Amygdala (tissue), 56 donors: ENCODE measurements around the gene BCL7C.
"Not testable (repeated sequence)": the region's sequence is repeated elsewhere in the genome, so short reads cannot be mapped to it uniquely, and the experiment has no call there.

Experiments
- DNase-seq, 56 donors: peaks; one replicate each; lab custom pipeline; 2025; lab: John Stamatoyannopoulos, UW

BCL7C gene

DNA sequence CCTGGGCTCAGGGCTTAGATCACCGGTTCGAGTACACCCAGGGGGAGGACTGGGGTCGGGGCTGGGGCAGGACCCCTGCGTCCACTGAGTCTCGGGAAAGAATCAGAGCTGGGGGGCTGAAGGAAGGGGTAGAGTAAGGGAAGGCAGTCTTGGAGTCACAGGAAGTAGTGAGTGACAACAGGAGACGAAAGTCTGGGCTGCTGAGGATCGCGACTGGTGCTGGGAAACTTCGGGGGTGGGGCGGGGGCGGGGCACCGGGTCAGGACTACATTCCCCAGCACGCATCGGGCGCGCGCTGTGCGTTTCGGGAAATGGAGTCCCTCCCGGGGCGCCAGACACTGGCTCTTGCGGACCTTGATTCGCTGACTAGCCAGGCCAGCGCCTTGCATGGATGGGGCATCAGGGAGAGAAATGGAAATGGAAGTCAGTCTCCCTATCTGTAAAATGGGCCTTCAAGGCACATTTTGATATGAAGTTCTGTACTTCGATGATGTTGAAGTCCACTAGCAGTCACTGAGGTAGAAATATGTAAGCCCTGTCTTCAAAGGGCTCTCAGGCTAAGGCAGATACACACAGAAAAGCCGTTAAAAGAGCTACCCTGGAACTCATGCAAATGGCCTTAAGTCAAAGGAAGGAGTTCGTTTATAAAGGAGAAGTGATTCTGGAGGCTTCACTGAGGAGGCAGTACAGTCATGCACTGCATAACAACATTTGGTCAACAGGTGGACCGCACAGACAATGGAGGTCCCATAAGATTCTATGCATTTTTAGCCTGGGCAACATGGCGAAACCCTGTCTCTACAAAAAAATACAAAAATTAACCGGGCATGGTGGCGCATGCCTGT lies 3.2 kb upstream of the BCL7C start:
- peak; percentile 33 to 92 (median 81) for DNase-seq

DNA sequence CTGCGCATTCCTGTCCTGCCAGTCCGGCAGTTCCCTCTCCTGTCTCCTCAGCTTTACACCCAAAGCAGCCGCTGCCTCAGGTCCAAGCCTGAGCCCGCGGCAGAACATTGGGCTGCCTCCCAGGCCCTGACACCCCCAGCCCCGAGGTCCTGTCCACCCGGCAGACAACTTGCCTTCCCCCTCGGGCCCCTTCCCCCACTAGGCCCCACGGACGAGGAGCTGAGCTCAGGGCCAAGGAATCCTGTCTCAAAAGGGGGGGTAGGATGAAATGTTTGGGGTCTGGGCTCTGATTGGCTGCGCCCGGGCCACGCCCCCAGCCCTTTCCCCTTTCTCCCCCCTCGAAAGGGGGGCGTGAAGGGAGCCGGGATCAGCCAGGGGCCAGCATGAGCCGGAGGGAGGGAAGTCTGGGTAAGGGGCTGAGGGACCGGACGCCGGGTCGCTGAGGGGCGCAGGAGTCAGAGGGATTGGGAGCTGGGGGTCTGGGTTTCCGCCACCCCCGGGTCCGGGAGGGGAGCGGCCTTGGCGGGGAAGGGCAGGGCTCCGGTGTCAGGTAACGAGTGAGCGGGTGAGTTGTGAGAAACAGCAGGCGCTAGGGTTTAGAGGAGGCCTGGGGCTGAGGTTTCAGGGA lies 2.5 kb upstream of the BCL7C start, which contains the start of gene CTF1:
Gene CTF1, plus strand, starts transcription at position 354 of the 628 bp plus-strand sequence. Its CDS starts 30 bp downstream, at position 384.
- peak in 41 of 56 donors; percentile 10 to 72 (median 48) for DNase-seq

DNA sequence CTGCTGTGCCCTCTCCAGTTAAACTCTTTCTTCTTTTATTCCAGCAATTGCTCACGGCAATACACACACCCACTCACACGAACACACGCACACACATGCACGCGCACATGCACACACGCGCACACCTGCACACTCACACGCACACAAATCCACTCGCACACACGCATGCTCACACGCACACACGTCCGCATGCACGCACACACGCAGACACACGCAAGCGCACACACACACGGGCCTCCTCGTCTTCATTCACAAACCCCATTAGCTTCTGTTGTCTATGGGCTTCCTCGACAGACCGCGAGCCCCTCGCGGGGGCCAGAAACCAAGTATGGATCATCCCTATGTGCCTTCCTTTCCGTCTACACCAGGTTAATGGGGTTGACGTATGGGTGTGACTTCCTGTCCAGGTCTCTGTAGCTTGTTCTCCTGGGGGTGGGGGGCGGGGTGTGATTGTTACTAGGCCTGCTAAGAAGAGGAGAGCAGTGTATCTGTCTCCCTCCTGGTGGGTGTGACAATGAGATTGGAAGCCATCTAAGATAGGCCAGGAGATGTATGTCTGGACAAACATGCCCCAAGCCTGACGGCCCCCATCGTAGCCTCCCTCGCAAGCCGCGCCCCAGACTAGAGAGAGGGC lies 1.9 kb upstream of the BCL7C start:
- no peak for DNase-seq

DNA sequence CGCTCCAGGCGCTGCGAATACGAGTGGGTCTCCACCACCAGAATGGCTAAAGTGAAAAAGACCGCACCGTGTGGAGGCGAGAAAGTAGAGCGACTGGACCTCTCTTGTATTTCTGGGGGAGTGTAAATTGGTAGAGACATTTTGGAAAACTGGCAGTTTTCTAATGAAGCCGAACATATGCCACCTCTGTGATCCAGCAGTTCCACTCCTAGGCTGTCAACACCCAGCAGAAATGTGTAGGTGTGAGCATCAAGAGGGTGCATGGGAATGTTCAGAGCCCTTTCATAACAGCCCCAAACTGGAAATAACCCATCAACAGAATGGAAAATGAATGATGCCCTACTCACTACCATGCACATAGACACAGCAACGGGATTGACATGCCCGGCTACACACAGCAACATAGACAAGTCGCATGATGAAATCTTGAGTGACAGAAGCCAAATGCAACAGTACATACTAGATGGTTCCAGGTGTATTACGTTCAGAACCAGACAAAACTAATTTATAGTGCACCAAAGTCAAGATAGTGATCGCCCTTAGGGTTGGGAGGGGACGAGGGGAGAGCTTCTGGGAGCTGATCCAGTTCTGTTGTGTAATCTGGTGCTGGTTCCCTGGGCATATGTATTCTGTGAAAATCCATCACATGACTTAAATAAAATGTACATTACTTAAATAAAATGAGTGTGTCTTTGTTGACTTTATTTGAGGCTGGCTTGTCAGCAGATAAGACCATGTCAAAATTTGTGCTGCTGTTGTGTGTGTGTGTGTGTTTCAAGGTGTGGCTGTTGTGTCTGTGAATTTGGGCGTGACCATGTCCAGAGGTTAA lies 877 bp upstream of the BCL7C start:
- DNase-seq, result peak in 4 of 56 donors; percentile 40 to 74 (median 59)

DNA sequence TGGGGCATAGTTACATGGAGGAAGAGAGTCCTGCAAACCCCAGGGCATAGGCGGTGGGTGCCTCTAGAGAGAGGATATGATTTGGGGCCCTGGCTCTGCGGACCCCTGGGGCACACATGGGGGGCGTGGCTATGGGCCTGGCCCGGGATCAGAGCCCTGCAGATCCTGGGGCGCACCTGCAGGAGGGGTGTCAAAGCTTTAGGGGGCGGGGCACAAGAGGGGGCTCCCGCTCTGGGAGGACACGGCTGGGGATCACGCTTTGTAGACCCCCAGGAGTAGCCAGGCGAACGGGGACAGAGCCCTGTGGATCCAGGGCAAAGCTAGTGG lies 497 bp downstream of the BCL7C start:
- no peak for DNase-seq

DNA sequence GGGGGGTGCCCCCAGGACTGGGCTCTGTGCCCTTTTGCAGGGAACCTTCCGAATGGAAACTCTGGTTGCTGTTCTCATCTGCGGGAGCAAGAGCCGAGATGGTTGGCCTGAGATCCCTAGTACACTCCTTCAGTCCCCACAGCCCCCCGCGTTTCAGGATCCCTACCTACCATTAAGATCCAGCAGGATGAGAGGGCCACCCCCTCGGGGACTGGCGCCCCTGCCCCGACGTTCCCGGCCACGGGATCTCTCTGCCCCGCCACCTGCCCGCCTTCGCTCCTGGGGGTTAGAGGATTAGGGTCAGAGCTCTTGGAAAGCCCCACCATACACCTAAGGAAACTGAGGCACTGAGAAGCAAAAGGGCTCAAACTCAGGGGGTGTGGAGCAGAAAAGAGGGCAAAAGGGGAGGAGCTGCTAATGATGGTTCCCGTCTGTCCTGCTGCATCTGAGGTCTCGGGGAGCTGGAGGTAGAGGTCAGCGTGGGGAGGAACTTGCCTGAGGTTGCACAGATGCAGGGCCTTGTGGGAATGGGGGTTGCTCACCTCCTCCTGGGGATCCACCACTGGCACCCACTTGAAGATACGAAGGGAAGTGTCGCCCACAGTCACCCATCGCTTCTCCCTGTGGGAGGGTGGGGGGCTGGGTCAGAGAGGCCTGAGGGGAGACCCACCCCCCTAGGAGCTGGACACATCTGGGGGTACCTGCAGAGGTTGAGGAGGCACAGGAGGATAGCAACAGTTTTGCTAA lies 1.0 kb downstream of the BCL7C start:
- DNase-seq, result no peak

DNA sequence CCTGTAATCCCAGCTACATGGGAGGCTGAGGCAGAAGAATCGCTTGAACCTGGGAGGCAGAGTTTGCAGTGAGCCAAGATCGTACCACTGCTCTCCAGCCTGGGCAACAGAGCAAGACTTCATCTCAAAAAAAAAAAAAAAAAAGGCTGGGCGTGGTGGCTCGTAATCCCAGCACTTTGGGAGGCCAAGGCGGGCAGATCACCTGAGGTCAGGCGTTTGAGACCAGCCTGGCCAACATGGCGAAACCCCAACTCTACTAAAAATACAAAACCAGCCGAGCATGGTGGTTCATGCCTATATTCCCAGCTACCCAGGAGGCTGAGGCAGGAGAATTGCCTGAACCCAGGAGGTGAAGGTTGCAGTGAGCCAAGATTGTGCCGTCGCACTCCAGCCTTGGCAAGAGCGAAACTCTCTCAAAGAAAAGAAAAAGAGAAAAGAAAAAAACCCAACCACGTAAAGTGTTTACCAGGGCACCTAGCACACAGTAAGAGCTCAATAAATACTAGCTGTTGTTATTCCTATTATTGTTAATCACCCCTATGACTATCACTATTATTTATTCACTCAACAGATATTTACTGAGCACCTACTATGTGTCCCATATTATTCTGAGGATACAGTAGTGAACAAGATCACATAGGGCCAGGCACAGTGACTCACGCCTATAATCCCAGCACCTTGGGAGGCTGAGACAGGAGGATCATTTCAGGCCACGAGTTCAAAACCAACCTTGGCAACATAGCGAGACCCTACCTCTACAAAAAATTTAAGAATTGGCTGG lies 2.6 kb downstream of the BCL7C start:
- not testable (repeated sequence) for DNase-seq

DNA sequence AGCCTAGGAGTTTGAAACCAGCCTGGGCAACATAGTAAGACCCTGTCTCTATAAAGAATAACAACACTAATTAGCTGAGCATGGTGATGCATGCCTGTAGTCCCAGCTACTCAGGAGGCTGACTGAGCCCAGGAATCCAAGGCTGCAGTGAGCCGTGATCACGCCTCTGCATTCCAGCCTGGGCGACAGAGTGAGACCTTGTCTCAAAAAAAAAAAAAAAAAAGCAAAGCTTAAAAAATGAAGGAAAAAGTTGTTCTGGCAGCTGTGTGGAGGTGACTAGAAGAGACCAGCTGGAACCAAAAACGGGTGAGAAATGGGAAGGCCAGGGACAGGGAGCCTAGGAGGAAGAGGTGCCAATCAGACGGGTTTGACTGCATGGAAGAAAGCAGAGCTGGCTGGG lies 4.2 kb downstream of the BCL7C start:
- no peak for DNase-seq

DNA sequence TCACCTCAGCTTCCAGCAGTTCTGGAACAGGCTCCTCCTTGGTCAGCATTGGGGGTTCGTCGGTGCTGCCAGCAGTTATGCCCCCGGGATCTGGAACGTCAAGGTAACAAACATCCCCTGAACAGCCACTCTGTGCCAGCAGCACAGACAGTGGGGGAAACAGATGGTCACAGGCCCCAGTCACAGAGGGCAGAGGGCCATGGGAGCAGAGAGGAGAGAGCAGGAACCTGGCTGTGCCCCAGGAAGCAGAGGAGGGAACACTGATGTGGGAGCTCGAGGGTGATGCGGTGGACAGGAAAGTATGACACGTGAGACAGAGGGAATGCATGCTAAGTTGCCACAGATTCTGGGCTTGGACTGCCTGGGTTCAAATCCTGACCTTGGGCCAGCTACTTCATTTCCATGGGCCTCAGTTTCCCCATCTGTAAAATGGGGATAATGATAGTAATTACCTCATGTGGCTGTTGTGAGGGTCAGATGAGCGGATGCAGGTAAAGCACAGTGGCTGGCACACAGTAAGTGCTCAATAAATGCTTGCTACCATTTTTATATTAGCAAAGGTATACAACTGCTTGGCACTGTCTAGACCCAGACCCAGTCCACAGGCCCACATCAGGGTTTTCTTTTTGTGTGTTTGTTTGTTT lies 4.9 kb downstream of the BCL7C start:
- no peak for DNase-seq

DNA sequence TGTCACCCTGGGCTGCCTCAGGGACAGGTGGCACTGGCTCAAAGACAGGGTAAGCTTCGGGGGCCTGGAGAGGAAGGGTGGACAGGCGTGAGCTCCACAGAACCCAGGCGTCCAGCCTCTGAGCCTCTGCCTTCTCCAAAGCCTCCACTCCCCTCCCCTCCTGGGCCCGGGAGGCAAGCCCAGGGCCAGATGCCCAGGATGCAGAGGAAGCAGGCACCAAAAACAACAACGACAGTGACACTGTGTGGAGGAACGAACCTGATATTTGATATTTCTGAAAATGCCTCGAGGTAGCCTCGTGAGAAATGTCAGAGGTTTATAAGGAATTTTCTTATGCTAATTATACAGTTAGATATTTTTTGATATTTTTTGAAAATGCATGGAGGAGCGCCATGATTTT lies 6.0 kb downstream of the BCL7C start:
- no peak for DNase-seq

DNA sequence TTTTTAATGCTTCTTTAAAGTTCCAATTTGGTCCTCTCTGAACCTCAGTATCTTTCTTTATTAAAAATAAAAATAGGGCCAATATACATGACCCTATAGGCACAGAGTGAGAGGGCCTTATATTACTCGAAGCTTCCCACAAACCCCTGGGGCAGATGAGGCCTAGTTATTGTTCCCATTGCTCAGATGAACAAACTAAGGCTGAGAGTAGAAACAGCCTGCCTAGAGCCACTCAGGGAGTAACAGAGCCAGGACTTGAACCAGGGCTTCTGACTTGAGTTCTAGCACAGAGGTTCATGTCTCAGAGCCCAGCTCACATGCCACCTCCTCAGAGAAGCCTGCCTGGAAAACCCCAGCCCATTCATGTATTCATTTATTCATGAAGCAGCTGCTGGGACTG lies 7.7 kb downstream of the BCL7C start:
- no peak for DNase-seq

DNA sequence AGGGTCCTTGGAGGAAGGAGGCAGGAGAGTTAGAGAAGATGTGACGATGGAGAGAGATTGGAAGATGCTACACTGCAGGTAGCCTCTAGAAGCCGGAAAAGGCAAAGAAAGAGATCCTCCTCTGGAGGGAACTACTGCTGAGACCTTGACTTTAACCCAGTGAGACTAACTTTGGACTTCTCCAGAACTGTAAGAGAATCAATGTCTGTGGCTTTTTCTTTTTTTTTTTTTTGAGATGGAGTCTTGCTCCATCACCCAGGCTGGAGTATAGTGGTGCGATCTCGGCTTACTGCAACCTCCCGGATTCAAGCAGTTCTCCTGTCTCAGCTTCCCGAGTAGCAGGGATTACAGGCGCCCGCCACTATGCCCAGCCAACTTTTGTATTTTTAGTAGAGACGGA lies 8.7 kb downstream of the BCL7C start:
- no peak for DNase-seq

DNA sequence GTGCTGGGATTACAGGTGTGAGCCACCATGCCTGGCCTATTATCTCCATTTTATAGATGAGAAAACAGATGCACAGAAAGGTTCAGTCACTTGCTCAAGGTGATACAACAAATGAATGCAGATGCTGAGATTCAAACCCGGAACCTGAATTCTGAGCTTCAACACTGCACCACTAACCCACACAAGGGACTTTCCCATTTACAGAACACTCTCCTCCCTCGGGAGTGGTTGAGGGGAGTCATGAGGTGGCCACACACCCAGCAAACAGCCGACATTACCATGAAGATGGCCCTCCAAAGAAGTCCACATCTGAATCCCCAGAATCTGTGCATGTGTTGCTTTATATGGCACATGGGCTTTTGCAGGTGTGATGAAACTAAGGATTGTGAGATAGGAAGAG lies 9.1 kb downstream of the BCL7C start:
- no peak for DNase-seq

DNA sequence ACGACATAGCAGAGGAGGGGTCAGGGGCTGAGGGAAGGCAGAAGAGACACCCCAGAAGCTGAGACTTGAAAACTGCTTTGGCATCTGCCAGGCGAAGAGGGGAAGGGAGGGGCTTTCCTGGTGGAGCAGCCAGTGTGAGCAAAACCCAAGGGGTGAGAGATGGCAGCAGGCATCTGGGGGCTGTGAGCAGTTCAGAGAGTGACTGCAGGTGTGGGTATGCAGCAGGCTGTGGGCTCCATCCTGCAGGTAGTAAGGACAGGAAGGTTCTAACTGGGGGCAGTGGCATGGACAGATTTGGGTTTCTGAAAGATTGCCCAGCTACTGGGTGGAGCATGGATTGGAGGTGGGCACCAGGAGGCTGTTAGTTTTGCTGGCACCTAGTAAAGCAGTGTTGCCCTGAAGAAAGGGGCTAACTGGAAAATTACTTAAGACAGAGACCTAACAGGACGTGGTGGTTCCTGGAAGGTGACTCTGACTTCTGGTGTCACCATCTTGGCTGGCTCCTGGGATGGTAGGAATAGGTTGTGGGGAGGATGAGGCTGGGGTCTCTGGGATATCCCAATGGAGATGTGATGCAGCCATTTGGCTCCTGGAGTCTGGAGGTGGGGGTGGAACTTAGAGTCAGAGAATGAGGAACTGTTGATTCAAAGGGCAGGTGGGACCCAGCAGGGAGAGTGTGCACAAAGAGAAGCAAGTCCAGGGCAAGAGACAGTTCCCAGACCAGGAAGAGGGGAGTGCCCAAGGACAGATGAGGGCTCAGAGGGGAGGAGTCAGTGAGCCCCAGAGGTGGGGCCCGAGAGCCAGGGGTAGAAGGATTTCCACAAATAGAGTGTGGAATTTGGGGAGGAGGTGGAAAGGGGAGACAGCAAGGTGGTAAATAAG lies 11.2 kb downstream of the BCL7C start:
- DNase-seq, result no peak

DNA sequence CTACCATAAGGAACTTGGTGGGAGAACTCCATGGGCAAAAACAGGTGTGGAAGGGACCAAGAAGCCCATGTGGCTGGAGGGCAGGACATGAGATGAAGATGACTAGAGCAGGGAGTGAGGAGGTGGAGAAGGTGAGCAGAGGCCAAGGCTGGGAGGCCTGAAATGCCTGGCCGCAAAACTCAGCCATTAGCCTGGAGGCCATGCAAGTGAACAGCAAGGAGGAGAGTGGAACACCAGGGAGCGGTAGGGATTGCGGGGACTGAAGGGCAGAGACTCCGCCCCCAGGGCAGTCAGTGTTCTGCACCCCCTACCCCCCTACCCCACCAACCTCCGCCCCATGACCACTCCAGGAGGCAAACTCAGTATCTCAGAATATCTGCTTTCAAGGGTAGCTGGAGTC lies 17.0 kb downstream of the BCL7C start:
- DNase-seq, result no peak

DNA sequence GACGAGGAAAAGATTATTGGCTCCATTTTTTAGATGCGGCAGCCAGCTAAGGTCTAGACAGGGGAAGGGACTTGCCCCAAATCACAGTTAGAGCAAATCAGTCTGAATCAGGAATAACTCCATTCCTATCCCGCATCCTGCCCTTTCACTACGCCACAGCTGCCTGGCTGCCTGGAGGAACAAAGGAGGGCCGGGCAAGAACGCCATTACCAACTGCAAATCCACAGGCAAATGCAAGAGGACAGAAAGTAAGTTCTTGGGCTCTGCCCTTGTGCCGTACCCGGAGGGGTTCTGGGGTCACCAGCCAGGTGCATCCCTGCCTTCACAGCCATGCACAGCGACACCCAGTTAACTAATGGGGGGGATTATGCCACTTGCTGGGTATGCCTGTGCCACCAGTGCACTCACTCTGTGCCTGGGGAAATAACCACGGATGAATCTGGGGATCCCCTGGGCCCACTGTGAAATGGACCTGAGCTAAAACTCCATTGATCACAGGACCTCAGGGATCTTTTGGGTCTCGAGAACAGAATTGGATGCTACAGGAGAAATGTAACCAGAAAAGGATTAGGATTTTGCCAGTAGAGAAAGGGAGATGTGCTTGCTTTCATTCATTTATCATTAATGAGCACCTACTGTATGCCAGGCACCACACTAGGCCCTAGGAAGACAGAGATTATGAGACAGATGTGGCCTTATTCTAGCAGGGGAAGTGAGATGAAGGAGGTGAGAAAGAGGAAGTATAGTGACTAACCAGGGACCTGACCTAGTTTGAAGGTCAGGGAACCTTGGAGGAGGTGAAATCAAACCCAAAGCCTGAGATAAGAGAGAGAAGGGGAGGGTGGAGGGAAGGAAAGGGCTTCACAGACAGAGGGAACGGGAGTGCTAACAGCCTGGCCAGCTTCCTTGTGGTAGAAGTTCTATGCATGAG lies 17.7 kb downstream of the BCL7C start:
- peak in 4 of 56 donors; percentile 4 to 28 (median 14) for DNase-seq
